ENCODE data around the gene NPEPPS.

The NPEPPS gene

GRCh38 chr17:47664624-47664941 is 133.7 kb downstream of the NPEPPS start:
- DNase-seq (ENCODE audit: low read depth in 2 of 2), result no peak

- no peak for DNase-seq (ENCODE audit: low read depth in 2 of 2)
Observed at GRCh38 chr17:47665655-47666054, 134.7 kb downstream of the NPEPPS start.

DNA sequence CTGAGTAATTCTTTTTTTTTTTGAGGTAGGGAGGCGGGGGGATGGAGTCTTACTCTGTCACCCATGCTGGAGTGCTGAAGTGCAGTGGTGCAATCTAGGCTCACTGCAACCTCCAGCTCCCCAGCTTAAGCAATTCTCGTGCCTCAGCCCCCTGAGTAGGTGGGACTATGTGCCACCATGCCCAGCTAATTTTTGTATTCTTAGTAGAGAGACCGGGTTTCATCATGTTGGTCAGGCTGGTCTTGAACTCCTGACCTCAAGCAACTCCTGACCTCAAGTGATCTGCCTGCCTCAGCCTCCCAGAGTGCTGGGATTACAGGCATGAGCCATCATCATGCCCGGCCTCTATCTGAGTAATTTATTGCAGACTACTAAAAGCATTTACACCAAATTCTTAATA is 138.2 kb downstream of the NPEPPS start:
- DNase-seq (ENCODE audit: low read depth in 2 of 2), result no peak

DNA sequence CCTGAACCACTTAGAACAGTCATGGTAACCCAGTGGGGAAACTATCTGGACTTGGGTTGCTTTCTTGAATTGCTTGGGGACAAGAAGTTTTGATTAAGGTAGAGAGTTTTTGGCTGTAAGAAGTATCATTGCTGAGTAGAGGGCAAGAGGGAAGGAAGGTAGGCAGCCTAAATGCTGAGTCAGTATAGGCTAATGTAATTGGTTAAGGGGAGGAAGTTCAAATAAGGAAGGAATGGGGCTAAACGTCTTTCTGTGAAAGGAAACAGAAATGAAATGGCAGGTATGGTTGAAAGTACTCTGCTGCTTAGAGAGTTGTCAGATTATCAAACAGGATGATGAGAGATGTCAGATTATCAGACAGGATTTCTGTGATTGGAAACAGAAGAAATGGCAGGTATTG is 139.2 kb downstream of the NPEPPS start:
- DNase-seq (ENCODE audit: low read depth in 2 of 2), result no peak
